HAP-1 (cell line): ENCODE measurements around the gene ZDHHC19.
A peak's percentile ranks its signal among the peaks of the same experiment; 100 is the strongest.
"Not testable (repeated sequence)": the region's sequence is repeated elsewhere in the genome, so short reads cannot be mapped to it uniquely, and the experiment has no call there.

Source experiments
- DNase-seq, 2 experiments: peaks; one replicate each; pipeline ENCODE4 v3.0.0-alpha.2; 2016 to 2020; ENCODE audit warnings: low spot score in 2 of 2
- H3K27me3 ChIP-seq: fragments of 250-450 bp; sonication (Bioruptor Pico); 2 replicates; pipeline ENCODE4 v1.5.1; 2020; ENCODE audit warnings: low read depth, mild to moderate bottlenecking, moderate library complexity
- H3K36me3 ChIP-seq: fragments of 250-450 bp; sonication (Bioruptor Pico); replicated peaks from 2 replicates; pipeline ENCODE4 v1.5.1; 2020; ENCODE audit warnings: mild to moderate bottlenecking
- H3K4me1 ChIP-seq: fragments of 250-450 bp; sonication (Bioruptor Pico); 2 replicates; pipeline ENCODE4 v1.5.1; 2020; ENCODE audit warnings: mild to moderate bottlenecking
- H3K4me3 ChIP-seq: fragments of 250-450 bp; sonication (Bioruptor Pico); 2 replicates; pipeline ENCODE4 v1.5.1; 2020; ENCODE audit warnings: mild to moderate bottlenecking, moderate library complexity
- H3K9me3 ChIP-seq: fragments of 250-450 bp; sonication (Bioruptor Pico); 2 replicates; pipeline ENCODE4 v1.5.1; 2020; ENCODE audit warnings: mild to moderate bottlenecking, moderate library complexity
- in situ Hi-C: fragments of 300-500 bp; cut with MboI; formaldehyde crosslinking; loops from 3 replicates; pipeline ENCODE4 v1.14.3; 2020; ENCODE audit warnings: low sequenced_read_pairs, inconsistent platforms, mixed read lengths

Gene ZDHHC19

GRCh38 chr3:196186651-196187573 is 24.3 kb downstream of the ZDHHC19 start:
- in situ Hi-C loops = no loop called here
- H3K9me3 ChIP-seq = no peaks in the 10 kb centered on the region
- no peaks in the 10 kb centered on the region for H3K36me3 ChIP-seq
- H3K4me1 ChIP-seq = peaks cover 9% of the 10 kb centered on the region
- peak in 1 of 2 experiments; percentile 45 for DNase-seq
- H3K27me3 ChIP-seq = no peaks in the 10 kb centered on the region
- H3K4me3 ChIP-seq = no peak overlapping the region

GRCh38 chr3:196184881-196185280 is 26.3 kb downstream of the ZDHHC19 start:
- peaks cover 12% of the 10 kb centered on the region for H3K4me1 ChIP-seq
- in situ Hi-C loops = no loop called here
- H3K4me3 ChIP-seq = no peak overlapping the region

GRCh38 chr3:196184169-196184432 is 27.1 kb downstream of the ZDHHC19 start:
- H3K4me1 ChIP-seq = peaks cover 18% of the 10 kb centered on the region
- in situ Hi-C loops, DNase-seq, H3K36me3 ChIP-seq, H3K4me3 ChIP-seq, H3K9me3 ChIP-seq, H3K27me3 ChIP-seq: not testable (repeated sequence)

More at GRCh38 chr3:196184881-196185280, 26.3 kb downstream of the ZDHHC19 start:
- H3K9me3 ChIP-seq = no peaks in the 10 kb centered on the region
- no peak for DNase-seq
- H3K27me3 ChIP-seq = no peaks in the 10 kb centered on the region
- no peaks in the 10 kb centered on the region for H3K36me3 ChIP-seq

GRCh38 chr3:196181127-196181546 is 30.1 kb downstream of the ZDHHC19 start:
- H3K4me3 ChIP-seq = no peak overlapping the region
- H3K36me3 ChIP-seq = no peaks in the 10 kb centered on the region
- in situ Hi-C loops = no loop called here
- H3K27me3 ChIP-seq = no peaks in the 10 kb centered on the region
- H3K4me1 ChIP-seq = peaks cover 23% of the 10 kb centered on the region
- DNase-seq = no peak
- no peaks in the 10 kb centered on the region for H3K9me3 ChIP-seq

GRCh38 chr3:196180346-196180745 is 30.9 kb downstream of the ZDHHC19 start:
- Histone ChIP-seq H3K4me1 (peaks cover 23% of the 10 kb centered on the region), H3K36me3 (no peaks in the 10 kb centered on the region), H3K4me3 (no peak overlapping the region), H3K27me3 (no peaks in the 10 kb centered on the region), H3K9me3 (no peaks in the 10 kb centered on the region)
- no peak for DNase-seq
- in situ Hi-C loops = no loop called here

GRCh38 chr3:196179380-196180308 is 31.6 kb downstream of the ZDHHC19 start:
- H3K4me3 ChIP-seq = no peak overlapping the region
- DNase-seq = peak; percentile 86 to 99
- no peaks in the 10 kb centered on the region for H3K36me3 ChIP-seq
- H3K9me3 ChIP-seq = no peaks in the 10 kb centered on the region
- no peaks in the 10 kb centered on the region for H3K27me3 ChIP-seq
- H3K4me1 ChIP-seq = peaks cover 23% of the 10 kb centered on the region
- in situ Hi-C loops = no loop called here

GRCh38 chr3:196178993-196179379 is 32.2 kb downstream of the ZDHHC19 start:
- Histone ChIP-seq H3K36me3 (no peaks in the 10 kb centered on the region), H3K4me1 (peaks cover 23% of the 10 kb centered on the region), H3K9me3 (no peaks in the 10 kb centered on the region), H3K4me3 (no peak overlapping the region), H3K27me3 (no peaks in the 10 kb centered on the region)
- DNase-seq = no peak
- in situ Hi-C loops = no loop called here

- in situ Hi-C loops = no loop called here
- no peak for DNase-seq
- Histone ChIP-seq H3K27me3 (no peaks in the 10 kb centered on the region), H3K36me3 (no peaks in the 10 kb centered on the region), H3K4me1 (peaks cover 14% of the 10 kb centered on the region), H3K9me3 (no peaks in the 10 kb centered on the region), H3K4me3 (no peak overlapping the region)
These were observed 33.2 kb downstream of the ZDHHC19 start for GRCh38 chr3:196177967-196178366.

GRCh38 chr3:196177567-196177966 is 33.6 kb downstream of the ZDHHC19 start:
- Histone ChIP-seq H3K9me3 (no peaks in the 10 kb centered on the region), H3K27me3 (no peaks in the 10 kb centered on the region), H3K36me3 (no peaks in the 10 kb centered on the region), H3K4me3 (no peak overlapping the region), H3K4me1 (peaks cover 14% of the 10 kb centered on the region)
- no peak for DNase-seq
- in situ Hi-C loops = no loop called here

- Histone ChIP-seq H3K9me3 (no peaks in the 10 kb centered on the region), H3K36me3 (no peaks in the 10 kb centered on the region), H3K4me1 (peaks cover 14% of the 10 kb centered on the region), H3K4me3 (no peak overlapping the region), H3K27me3 (no peaks in the 10 kb centered on the region)
- no peak for DNase-seq
- in situ Hi-C loops = no loop called here
These were observed 35.5 kb downstream of the ZDHHC19 start for GRCh38 chr3:196175722-196176121.

- Histone ChIP-seq H3K9me3 (no peaks in the 10 kb centered on the region), H3K4me1 (peaks cover 14% of the 10 kb centered on the region), H3K27me3 (no peaks in the 10 kb centered on the region), H3K36me3 (no peaks in the 10 kb centered on the region), H3K4me3 (no peak overlapping the region)
- in situ Hi-C loops = no loop called here
- no peak for DNase-seq
These were observed 36.0 kb downstream of the ZDHHC19 start for GRCh38 chr3:196175116-196175625.

GRCh38 chr3:196174652-196175051 is 36.5 kb downstream of the ZDHHC19 start:
- Histone ChIP-seq H3K4me1 (peaks cover 9% of the 10 kb centered on the region), H3K9me3 (no peaks in the 10 kb centered on the region), H3K36me3 (no peaks in the 10 kb centered on the region), H3K4me3 (no peak overlapping the region), H3K27me3 (no peaks in the 10 kb centered on the region)
- DNase-seq = no peak
- in situ Hi-C loops = no loop called here

GRCh38 chr3:196170296-196170695 is 40.9 kb downstream of the ZDHHC19 start:
- H3K9me3 ChIP-seq, in situ Hi-C loops, H3K36me3 ChIP-seq, DNase-seq, H3K4me3 ChIP-seq, H3K27me3 ChIP-seq, H3K4me1 ChIP-seq: not testable (repeated sequence)

GRCh38 chr3:196169836-196170240 is 41.4 kb downstream of the ZDHHC19 start:
- DNase-seq = no peak
- Histone ChIP-seq H3K4me1 (peaks cover 3% of the 10 kb centered on the region), H3K27me3 (no peaks in the 10 kb centered on the region), H3K4me3 (no peak overlapping the region), H3K36me3 (no peaks in the 10 kb centered on the region), H3K9me3 (no peaks in the 10 kb centered on the region)
- in situ Hi-C loops = no loop called here
